ENCODE results near the gene ZBTB44.
A peak's percentile ranks its signal among the peaks of the same experiment; 100 is the strongest.
"Not testable (repeated sequence)": the region's sequence is repeated elsewhere in the genome, so short reads cannot be mapped to it uniquely, and the experiment has no call there.

ZBTB44 gene, protein sequence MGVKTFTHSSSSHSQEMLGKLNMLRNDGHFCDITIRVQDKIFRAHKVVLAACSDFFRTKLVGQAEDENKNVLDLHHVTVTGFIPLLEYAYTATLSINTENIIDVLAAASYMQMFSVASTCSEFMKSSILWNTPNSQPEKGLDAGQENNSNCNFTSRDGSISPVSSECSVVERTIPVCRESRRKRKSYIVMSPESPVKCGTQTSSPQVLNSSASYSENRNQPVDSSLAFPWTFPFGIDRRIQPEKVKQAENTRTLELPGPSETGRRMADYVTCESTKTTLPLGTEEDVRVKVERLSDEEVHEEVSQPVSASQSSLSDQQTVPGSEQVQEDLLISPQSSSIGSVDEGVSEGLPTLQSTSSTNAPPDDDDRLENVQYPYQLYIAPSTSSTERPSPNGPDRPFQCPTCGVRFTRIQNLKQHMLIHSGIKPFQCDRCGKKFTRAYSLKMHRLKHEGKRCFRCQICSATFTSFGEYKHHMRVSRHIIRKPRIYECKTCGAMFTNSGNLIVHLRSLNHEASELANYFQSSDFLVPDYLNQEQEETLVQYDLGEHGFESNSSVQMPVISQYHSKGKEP

GRCh38 chr11:130314750-130315285 lies at the start of gene ZBTB44:
TSS of gene ZBTB44 (minus strand) at chr11:130314917. CDS start at chr11:130261873, 53,044 bp downstream.
- peak; percentile 89 for DNase-seq

DNA sequence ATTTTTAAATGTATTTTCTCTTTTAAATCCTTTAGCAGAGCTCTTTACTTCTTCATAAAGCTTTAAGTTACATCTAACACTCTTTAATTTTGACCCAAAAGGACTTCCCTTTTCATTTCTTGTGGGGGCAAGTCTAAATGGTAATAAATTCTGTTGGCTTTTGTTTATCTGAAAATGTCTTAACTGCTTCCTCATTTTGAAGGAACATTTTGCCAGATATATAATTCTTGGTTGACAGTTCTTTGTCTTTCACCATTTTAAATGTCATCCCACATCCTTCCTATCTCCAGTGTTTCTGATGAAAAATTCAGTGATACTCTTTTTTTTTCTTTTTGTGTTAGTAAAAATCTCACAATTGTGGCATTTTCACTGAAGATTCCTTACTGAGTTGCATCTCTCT lies 44.7 kb upstream of the ZBTB44 start:
- no peak for DNase-seq

GRCh38 chr11:130358398-130358797 lies 43.7 kb upstream of the ZBTB44 start:
- DNase-seq = no peak

- no peak for DNase-seq
These were observed 32.5 kb upstream of the ZBTB44 start for GRCh38 chr11:130347261-130347660.

DNA sequence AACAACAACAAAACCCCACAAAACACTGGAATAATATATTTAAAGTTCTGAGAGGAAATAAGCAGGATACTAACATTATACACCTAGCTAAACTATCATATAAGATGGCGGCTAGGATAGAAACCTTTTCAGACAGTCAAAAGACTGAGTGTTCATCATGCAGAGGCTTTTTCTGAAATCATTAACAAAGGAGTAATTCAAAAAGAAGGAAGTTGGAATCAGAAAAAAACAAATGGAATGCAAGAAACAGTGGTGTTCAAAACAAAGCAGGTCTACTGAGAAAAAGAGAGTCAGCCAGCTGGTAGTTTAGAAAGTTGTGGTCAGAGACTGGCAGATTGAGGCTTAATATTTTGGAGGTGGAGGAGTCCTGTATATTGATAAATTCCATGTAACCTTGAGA lies 30.1 kb upstream of the ZBTB44 start:
- DNase-seq = no peak

DNA sequence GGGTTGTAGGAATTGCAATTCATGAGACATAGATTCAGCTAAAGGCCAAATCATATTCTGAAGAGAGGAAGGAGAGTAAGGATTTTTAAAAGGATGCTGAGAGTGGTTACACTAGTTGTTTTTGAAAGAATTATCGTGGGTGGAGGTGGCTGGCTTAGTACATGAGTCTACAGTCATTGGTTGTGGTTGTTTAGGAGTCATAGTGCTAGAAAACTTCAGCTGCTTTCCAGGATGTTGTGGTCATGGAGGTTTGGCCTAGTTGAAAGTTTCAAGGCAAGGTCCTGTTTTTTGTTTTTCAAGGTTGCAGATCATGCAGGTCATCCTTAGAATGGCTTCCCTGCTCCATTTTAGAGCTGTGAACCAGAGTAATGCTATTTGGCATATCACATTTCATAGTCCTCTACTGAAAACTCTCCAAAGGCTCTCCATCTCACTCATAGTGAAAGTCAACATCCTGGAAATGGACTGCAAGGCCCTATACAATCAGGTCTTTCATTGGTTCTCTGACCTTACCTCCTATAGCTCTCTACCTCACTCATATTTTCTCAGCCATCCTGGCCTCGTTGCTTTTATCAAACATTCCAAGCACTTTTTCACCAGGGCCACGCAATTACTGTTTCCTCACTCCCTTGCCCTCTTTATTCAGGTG lies 26.1 kb upstream of the ZBTB44 start:
- peak; percentile 6 for DNase-seq

DNA sequence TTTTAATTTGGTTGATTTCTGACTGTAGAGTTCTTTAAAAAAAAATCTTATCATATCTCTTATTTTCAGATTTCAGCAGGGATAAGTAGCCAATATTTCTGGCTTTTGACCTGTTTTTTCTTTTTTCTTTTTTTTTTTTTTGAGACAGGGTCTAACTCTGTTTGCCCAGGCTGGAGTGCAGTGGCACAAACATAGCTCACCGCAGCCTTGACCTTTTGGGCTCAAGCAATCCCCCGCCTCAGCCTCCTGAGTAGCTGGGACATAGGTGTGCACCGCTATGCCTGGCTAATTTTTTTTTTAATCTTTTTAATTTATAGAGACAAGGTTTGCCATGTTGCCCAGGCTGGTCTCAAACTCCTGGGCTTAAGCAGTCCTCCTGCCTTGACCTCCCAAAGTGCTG lies 23.9 kb upstream of the ZBTB44 start:
- DNase-seq = no peak

DNA sequence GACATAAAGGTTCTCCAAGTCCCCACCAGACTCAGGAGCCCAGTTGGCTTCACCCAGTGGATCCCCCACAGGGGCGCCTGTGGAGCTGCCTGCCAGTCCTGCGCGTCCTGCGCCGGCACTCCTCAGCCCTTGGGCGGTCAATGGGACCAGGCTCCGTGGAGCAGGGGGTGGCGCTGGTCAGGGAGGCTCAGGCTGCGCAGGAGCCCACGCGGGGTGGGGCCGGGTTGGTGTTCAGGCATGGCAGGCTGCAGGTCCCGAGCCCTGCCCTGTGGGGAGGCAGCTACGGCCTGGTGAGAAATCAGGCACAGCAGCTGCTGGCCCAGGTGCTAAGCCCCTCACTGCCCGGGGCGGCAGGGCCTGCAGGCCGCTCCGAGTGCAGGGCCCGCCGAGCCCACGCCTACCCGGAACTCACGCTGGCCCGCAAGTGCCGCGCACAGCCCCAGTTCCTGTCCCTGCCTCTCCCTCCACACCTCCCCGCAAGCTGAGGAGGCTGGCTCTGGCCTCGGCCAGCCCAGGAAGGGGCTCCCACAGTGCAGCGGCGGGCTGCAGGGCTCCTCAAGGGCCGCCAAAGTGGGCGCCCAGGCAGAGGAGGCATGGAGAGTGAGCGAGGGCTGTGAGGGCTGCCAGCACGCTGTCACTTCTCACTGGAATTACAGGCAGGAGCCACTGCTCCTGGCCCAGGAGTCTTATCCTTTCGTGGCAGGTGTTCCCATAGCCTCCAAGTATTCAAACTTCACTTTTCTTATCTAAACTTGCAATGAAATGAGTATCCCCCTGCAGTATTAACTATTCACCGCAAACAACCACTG lies 22.8 kb upstream of the ZBTB44 start:
- no peak for DNase-seq

GRCh38 chr11:130331397-130331796 lies 16.7 kb upstream of the ZBTB44 start:
- not testable (repeated sequence) for DNase-seq

DNA sequence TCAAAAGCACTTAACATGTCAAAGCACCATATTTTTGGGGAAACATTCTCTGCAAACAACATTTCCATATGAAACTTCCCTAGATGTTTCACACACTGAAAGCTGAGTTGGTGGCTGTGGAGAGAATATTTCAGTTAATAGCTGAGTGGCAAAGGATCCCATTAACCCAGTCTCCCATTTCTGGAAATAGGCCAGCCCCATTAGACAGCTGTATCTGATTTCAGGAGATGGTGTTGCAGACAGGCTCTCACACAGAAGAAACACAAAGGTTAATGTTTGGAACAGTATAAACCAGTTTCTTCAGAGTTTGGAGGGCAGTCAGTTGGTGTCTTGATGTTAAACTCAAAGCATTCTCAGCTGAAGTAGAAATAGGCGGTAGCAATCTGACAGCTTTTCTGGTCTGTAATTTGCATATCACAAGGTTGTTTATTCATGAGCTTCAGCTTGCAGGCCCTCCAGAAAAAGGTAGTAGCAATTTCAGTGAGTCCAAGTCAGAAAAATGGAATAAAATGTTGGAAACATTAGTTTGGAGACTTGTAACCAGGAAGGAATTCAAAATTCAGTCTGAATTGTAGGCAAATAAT lies 15.5 kb upstream of the ZBTB44 start:
- no peak for DNase-seq

GRCh38 chr11:130328420-130328819 lies 13.7 kb upstream of the ZBTB44 start:
- DNase-seq = no peak

- no peak for DNase-seq
These were observed 13.0 kb upstream of the ZBTB44 start for GRCh38 chr11:130327716-130328115.

GRCh38 chr11:130325691-130326090 lies 11.0 kb upstream of the ZBTB44 start:
- no peak for DNase-seq

- DNase-seq = no peak
These were observed 9.0 kb upstream of the ZBTB44 start for GRCh38 chr11:130323452-130324450.

DNA sequence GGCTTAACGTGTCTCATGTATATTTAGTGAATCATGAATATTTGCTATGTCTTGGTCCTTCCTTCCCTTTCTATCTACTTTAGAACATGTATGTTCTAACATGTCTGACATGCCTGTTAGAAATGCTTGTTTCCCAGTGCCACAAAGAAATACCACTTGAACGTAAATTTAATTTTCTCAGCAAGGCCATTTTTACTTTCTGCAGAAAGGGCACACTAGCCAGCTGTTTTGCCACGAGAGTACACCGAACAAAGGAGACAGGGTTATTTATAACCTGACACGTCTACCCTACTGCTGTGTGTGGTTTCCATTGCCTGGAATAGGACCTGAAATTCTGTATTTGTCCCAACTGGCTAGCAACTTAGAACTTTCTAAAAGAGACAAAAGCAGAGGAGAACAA lies 7.4 kb upstream of the ZBTB44 start:
- no peak for DNase-seq

DNA sequence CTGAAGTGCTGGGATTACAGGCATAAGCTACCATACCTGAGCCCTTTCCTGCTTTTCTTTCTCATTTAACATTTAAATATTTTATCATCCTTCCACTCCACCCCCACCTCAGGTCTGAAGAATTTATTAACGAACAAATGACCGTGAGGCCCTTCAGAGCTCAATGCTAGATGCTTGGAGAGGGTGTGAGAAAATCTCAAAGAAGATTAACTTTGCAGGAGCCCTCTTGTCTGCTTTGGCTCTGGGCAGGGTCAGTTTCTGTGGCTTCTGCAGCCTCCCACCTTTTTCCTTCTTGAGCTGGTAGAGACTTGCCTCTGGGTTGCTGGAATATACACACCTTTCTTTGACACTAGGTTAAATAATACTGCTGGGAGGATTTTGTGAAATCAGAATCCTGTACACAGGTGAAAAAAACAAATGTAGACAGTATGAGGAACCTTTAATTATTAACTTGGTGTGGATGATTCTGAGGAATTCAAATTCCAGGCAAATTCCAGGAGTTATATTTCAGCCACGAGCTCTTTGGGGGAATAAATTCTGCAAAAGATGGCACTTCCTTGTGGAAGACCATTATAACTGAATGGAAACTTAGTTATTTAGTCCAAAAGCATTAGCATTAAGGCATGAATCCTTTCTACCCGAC lies 3.4 kb upstream of the ZBTB44 start:
- no peak for DNase-seq

DNA sequence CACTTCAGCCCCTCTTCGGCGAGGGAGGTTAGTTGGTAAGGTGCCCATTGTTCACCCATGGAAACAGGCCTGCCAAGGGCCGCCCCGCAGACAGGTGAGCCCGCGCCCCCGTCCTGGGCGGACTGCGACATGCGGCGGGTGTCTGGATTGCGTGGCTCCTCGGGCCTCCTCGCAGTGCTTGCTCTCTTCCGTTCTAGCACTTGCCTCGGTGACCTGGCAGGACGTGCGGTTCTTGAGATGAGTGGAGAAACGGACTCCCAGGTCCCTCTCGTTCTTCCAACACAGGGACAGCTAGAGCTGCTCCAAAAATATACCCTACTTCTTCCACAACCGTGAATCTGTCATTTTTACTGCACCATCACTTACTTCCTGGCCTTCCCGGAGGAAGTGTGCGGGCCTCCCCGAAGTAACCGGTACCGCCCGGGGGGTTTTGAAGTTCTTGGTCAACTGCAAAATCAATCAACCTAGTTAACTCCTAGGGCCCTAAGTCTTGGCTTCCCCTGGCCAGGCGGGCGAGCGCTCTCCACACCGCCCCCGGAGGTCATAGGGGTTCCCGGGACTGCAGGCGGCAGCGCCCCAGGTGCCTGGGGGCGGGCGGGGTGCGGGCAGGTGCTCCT lies 745 bp upstream of the ZBTB44 start:
- DNase-seq = peak; percentile 49

- DNase-seq = peak; percentile 73
These were observed 450 bp downstream of the ZBTB44 start for GRCh38 chr11:130314184-130314749.

DNA sequence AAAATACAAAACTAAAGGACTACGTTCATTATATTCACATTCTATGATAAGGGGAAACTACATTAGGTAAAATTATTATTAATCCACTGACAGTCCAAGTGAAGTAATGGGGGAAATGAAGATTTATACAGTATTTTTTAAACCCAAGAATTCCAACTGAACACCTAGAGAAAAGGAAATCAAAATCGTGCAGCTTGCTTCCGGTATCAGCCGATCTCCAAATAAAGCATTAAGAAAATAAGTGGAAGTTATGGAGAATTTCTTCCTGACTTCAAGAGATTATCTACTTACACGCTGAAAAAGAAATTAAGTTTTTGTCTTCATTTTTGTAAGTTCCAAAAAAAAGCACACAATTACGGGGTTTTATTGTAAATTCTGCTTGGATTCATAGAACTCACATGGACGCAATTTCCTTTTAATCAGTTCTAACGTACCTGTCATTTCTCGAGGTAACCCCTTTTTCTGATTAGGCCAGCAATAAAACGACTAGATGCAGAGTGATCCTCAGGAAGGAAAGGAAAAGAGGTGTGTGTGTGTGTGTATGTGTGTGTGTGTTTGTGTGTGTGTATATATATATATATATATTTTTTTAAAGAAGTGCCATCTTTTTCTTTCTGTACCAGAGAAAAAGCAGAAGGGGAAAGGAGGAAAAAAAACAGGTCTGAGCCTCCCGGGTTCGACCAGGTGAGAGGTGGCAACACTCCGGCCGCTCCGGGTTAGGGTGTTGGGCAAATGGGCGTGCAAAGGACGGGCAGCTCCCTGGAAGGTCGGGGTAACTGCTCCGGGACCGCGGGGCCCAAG lies 1.1 kb downstream of the ZBTB44 start:
- no peak for DNase-seq

Data from activated naive CD4-positive, alpha-beta T cell treated with Interleukin-2 at 50 U/mL for 16 hours (primary cell).